EH (cell line): Measurements from ENCODE around the gene PLCL1.
A peak's percentile ranks its signal among the peaks of the same experiment; 100 is the strongest.

Source experiments
- DNase-seq: peaks from one replicate; pipeline ENCODE4 v3.0.0-alpha.2; 2015; ENCODE audit warnings: low read depth

PLCL1 gene

DNA sequence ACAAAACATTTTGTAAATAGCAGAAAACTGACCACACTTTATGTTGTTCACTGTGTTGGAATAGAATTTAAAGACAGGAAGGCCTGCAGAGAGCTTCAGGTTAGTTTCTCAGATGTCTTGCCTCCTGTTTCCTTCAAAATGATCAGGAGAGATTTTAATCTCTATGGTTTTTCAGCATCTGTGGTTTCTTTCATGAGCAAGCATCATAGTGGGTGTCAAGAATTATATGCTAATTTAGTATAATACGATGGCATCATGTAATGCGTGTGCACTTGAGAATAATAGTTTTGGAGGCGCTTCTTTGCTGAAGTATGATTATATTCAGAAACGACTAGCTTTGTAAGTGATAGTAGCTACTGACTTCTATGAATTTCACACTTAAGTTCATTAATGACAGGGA lies 149.9 kb downstream of the PLCL1 start:
- DNase-seq = no peak

- DNase-seq = no peak
Observed at GRCh38 chr2:197958592-197959150, 154.3 kb downstream of the PLCL1 start.

GRCh38 chr2:197959383-197959782 lies 155.0 kb downstream of the PLCL1 start:
- no peak for DNase-seq

GRCh38 chr2:197960786-197961185 lies 156.4 kb downstream of the PLCL1 start:
- DNase-seq = no peak

GRCh38 chr2:197964720-197965119 lies 160.3 kb downstream of the PLCL1 start:
- no peak for DNase-seq

- no peak for DNase-seq
Observed at GRCh38 chr2:197965756-197966155, 161.4 kb downstream of the PLCL1 start.

DNA sequence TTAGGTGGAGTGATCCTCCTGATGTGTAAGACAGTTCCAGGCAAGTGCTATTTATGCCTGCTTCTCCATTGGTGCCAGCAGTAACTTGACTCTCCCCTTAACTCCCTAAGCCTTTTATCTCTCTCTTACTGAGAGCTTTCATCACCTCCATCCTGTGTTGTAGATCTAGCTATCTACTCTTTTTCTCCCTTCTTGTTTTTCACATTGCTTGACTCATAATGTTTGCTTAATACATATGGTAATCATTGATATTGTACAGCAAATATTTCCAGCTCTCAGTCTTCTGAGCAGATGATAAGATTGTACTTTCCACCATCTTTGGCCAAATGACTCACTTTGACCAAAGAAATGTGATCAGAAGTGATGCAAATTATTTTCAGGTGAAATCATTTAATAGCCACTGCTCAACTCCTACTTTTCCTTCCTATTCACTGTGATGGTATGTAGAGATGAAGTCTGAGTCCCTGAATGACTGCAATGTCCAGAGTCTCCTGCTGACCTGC lies 165.0 kb downstream of the PLCL1 start:
- DNase-seq = peak; percentile 18

- DNase-seq = peak; percentile 50
Observed at GRCh38 chr2:197972061-197972460, 167.7 kb downstream of the PLCL1 start.

- no peak for DNase-seq
Observed at GRCh38 chr2:197972587-197972986, 168.2 kb downstream of the PLCL1 start.

DNA sequence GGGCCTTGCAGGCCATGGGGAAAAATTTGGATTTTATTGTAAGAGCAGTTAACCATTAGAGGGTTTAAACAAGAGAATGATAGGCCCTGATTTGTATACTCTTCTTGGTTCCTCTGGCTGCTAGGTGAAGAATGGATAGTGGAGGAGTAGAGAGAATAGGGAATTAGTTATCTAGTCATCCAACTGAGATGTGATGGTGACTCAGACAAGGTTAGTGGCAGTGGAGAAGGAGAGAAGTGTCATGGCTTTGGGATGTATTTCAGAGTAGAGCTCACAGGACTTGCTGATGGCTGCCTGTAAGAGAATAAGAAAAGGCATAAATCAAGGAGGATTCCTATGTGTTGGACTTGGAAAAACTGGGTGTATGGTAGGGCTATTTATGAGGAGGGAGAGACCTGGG lies 169.4 kb downstream of the PLCL1 start:
- no peak for DNase-seq

DNA sequence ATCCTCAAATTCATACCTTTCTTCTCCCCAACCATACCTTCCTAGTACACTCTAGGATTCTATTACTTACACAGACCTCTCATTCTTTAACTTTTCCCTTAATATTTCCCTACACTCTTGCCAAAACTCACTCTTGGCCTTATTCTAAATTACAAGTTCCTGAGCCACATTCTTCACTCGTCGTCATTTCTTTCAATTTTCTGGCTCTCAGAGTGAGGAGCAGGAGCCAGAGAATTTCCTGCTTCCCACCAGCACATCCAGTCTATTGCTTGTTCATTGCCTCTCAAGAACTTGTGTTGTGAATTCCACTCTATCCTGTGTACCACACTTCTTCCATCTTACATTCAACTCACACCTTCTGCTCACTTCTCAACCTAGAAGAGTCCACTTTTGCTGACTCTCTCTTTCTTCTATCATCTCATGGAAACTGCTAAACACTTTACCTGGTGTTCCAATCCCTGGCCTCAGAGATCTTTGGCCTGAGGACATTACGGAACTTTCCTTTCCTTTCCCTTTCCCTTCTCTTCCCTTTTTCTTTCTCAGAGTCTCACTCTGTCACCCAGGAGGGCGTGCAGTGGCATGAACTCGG lies 171.6 kb downstream of the PLCL1 start:
- no peak for DNase-seq

DNA sequence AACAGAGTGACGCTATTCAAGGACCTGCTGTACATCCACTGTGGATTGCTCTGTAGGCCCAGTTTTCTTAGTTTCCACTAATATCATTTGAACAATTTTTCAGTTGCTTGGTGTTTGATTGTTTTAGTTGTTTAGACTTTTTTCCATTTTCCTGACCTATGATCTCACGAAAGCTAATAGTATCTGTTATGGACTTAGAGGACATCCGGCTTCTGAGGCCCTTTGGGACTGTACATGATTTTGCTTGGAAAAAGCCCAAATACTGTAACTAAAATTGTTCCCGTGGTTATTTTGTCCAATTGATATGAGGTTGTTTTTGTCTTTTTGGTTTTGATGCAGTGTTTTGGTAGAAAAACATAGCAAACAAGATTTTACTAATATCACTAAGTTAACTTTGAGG lies 174.6 kb downstream of the PLCL1 start:
- DNase-seq = no peak

- DNase-seq = no peak
Observed at GRCh38 chr2:197982565-197982964, 178.2 kb downstream of the PLCL1 start.

DNA sequence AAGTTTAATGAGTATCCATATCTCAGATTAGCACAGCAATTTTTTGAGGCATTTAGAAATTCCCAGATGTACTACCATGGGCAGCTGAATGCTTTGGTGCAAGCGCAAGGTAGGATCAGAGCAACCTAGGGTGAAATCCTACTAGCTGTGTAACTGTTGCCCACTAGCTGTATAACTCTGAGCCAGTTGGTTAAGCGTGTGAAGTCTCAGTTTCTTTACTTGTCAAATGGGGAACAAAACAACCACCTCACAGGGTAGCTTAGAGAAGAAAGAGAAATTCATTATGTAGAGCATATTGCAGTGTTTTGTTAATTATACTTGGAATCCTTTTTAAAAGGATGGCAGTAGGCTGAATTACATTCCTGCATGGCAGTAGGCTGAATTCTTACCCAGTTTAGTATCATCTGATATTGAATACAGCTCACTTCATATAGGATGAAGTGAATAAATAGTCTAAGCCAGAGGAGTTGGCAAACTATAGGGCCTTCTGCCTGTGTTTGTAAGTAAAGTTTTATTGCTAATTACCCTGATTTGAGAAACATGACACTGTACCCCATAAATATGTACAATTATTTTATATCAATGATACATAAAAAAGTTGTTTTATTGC lies 180.7 kb downstream of the PLCL1 start:
- no peak for DNase-seq

DNA sequence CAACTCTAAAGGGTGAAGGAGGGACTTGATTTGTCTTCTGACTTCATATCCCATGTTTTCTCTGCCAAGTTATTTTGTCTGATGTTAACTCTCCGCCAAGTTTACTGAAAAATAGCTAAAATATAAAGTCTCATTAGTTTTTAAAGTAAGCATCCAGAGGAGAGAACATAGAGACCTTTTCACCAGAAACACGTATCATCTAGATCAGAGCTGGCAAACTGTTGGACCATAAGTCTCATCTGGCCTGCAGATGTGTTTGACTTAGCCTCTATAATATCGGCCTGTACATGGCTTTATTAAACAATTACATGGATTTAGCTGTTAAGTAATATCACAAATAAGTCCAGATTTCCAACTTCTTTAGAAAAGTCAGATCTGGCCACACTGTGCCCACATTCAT lies 182.6 kb downstream of the PLCL1 start:
- DNase-seq = no peak

GRCh38 chr2:197990356-197990755 lies 186.0 kb downstream of the PLCL1 start:
- no peak for DNase-seq

DNA sequence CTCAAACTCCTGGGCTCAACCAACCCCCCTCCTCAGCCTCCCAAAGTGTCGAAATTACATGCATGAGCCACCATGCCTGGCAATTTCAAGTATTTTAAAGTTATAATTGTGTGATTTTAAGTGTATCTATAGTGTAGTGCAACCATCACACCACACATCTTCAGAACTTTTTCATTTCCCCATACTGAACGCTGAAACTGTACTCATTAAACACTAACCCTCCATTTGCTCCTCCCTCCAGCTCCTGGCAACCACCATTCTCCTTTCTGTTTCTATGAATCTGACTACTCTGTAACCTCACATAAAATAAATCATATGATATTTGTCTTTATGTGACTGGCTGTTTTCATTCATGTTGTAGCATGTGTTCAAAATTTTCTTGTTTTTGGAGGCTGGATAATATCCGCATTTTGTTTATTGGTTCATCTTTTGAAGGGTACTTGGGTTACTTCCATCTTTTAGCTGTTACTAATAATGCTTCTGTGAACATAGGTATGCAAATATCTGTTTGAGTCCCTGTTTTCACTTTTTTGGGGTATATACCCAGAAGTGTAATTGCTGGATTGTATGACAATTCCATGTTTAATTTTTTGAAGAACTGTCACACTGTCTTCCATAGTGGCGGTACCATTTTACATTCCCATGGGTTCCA lies 188.2 kb downstream of the PLCL1 start:
- no peak for DNase-seq

DNA sequence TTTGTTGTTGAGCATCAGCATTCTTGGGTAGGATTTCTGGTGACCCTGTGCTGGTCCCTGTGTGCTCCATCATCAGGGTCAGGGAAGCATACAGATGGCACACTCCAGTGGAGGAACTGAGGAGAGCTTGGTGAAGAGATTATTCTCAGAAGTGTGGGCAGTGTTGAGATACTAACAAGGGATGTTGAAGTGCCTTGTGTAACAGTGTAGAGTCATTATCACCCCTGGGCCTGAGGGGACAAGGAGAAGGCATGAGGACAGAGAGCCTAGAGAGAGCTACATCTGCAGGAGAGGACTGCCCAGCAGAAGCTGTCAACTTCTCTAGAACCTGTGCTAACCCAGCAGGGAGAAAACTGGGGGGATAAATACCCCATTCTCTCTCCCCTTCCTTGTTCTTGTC lies 189.0 kb downstream of the PLCL1 start:
- DNase-seq = no peak

DNA sequence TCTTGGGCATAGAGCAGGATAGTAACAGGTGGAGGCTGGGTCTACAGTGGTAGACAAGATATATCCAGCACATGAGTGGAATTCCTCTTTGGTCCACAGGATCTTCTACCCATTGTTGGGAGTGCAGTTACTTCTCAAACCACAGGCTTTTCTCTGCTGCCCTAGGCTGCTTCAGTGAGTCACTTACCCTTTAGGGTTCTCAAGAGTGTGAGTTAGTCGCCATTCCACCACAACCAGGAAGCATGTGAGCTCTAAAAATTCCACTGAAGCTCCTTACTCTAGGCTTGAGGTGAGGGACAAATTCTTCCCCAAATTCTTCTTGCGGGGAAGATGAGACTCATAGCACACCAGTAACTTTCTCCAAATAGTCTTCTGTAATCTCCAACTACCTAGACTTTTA lies 189.4 kb downstream of the PLCL1 start:
- peak; percentile 28 for DNase-seq

DNA sequence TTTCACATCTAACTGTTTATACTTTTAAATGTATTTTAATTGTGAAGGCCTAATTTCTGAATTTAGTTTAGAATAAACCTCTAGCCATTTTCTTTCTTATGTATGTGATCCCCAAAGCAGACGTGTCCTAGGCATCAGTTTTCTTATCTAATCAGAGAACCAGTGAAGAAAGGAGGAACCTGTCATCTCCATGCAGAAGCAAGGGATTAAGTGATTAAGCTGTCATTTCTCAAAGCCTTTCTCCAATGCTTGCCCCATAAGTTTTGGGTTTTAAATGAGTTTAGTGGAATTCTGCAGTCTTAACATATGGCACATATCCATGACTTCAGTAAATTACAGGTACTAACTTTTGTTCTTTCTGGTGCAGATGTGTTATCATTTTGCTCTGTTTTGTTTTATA lies 190.4 kb downstream of the PLCL1 start:
- no peak for DNase-seq

GRCh38 chr2:197996583-197996982 lies 192.2 kb downstream of the PLCL1 start:
- DNase-seq = no peak

GRCh38 chr2:197997083-197997541 lies 192.7 kb downstream of the PLCL1 start:
- no peak for DNase-seq

DNA sequence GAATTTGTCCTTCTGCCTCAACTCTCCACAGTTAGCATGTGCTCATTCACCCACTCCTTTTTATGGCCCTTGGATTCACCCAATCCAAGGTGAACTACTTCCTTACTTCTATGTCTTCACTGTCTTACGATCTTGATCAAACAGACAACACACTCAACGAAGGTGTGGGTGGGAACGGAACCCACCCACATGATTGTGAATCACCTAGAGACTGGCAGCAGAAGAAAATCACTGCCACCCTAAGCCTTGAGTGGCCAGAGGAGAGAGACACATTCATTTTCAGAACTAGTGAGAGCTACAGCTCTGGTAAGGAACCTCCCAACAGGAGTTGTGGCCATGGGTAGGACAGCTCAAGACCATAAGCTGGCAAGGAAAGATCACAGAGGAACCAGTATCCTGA lies 194.3 kb downstream of the PLCL1 start:
- DNase-seq = no peak
